Measurements from ENCODE around the gene EDDM13. TPM values are rescaled to one million over a fixed set of nuclear protein-coding genes. Genes with fewer than 3 reads are reported as not detected.
"Not testable (repeated sequence)": the region's sequence is repeated elsewhere in the genome, so short reads cannot be mapped to it uniquely, and the experiment has no call there.

The EDDM13 gene
- polyA plus RNA-seq, 3 donors: 1.4 to 4.7 (median 1.5) TPM

DNA sequence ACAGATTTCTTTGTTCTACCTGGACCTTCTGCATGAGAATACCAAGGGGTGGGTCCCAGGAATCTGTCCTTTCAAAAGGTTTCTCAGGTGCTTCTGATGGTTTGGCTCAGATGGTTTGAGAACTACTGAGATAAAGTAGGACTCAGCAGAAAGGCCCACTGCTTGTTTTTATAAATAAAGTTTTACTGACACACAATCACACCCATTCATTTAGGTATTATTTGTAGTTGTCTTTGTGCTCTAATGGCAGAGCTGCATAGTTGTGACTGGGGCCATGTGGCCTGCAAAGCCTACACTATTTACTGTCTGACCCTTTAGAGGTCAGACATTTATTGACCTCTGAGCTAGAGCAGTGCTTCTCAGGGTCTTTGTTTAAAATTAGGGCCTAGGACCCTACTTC lies 17.6 kb downstream of the EDDM13 start:
- DNase-seq (ENCODE audit: extremely low read depth in 1 of 11, low read depth in 9 of 11, low spot score in 4 of 11): no peak

GRCh38 chr19:56291867-56292266 lies 19.3 kb downstream of the EDDM13 start:
- DNase-seq (ENCODE audit: extremely low read depth in 1 of 11, low read depth in 9 of 11, low spot score in 4 of 11): no peak

GRCh38 chr19:56294549-56294948 lies 22.0 kb downstream of the EDDM13 start:
- no peak for DNase-seq (ENCODE audit: extremely low read depth in 1 of 11, low read depth in 9 of 11, low spot score in 4 of 11)

GRCh38 chr19:56295531-56296455 lies 23.2 kb downstream of the EDDM13 start:
- no peak for DNase-seq (ENCODE audit: extremely low read depth in 1 of 11, low read depth in 9 of 11, low spot score in 4 of 11)

- no peak for DNase-seq (ENCODE audit: extremely low read depth in 1 of 11, low read depth in 9 of 11, low spot score in 4 of 11)
Observed at GRCh38 chr19:56297010-56297409, 24.5 kb downstream of the EDDM13 start.

DNA sequence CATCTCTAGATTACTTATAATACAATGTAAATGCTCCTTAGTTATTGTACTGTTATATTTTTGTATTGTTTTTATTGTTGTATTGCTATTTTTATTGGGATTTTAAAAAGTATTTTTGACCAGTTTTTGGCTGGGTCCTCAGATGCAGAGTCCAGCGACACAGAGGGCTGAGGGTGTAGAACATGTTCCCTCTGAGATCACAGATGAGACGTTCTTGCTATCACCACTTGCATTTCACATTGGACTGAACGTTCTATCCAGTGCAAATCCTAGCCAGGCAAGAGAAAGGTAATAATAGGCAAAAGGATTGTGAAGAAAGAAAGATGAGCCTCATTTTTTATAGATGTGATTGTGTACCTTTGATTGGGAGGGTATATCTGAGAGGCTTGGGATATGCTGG lies 27.1 kb downstream of the EDDM13 start:
- no peak for DNase-seq (ENCODE audit: extremely low read depth in 1 of 11, low read depth in 9 of 11, low spot score in 4 of 11)

GRCh38 chr19:56301155-56301554 lies 28.6 kb downstream of the EDDM13 start:
- peak in 2 of 11 donors; percentile 17 to 42 for DNase-seq (ENCODE audit: extremely low read depth in 1 of 11, low read depth in 9 of 11, low spot score in 4 of 11)

DNA sequence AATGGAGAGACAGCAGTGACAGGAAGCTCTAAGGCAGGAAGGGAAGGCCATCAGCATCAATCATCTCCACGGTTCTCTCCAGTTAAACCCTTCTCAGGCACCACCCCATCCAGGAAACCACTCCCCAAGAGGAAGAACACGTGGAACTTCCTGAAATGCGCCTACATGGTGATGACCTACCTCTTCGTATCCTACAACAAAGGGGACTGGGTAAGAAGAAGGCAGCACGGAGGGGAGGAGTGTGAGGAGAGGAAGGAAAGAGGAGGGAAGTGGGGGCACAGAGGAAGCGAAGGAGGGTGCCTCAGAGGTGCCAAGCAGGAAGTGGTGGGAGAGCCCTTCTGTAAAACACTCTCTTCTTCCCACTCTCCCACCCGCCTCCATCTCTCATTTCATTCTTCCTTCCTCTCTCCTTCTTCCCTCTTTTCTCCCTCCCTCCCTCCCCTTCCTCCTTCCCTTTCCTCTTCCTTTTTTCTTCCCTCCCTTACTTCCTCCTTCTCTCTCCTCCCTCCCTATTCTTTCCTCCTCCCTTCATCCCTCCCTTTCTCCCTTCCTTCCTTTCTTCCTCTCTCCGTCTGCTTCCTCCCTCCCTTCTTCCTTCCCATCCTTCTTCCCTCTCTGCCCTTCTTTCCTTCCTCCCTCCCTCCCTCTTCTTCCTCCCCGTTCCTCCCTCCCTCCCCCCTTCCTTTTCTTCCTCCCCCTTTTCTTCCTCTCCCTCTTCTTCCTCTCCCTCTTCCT lies 29.5 kb downstream of the EDDM13 start:
- no peak for DNase-seq (ENCODE audit: extremely low read depth in 1 of 11, low read depth in 9 of 11, low spot score in 4 of 11)

GRCh38 chr19:56304243-56304642 lies 31.7 kb downstream of the EDDM13 start:
- DNase-seq (ENCODE audit: extremely low read depth in 1 of 11, low read depth in 9 of 11, low spot score in 4 of 11): no peak

DNA sequence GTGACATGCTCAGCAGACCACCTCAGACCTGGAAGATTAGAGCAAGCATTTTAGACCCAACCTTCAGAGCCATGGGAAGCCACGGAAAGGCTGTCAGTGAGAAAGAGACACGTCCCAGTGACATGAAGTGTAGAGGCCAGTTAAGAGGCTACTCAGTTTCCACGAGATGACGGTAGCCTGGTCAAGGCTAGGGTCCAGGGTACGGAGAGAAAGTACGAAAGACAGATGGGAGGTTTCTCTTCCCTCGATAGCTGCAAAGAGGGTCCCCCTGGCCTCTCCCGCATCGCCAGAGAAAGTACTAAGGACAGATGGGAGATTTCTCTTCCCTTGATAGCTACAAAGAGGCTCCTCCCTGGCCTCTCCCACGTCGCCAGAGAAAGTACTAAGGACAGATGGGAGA lies 33.5 kb downstream of the EDDM13 start:
- DNase-seq (ENCODE audit: extremely low read depth in 1 of 11, low read depth in 9 of 11, low spot score in 4 of 11): peak in 2 of 11 donors; percentile 22 to 31

- DNase-seq (ENCODE audit: extremely low read depth in 1 of 11, low read depth in 9 of 11, low spot score in 4 of 11): not testable (repeated sequence)
Observed at GRCh38 chr19:56307062-56307461, 34.5 kb downstream of the EDDM13 start.

DNA sequence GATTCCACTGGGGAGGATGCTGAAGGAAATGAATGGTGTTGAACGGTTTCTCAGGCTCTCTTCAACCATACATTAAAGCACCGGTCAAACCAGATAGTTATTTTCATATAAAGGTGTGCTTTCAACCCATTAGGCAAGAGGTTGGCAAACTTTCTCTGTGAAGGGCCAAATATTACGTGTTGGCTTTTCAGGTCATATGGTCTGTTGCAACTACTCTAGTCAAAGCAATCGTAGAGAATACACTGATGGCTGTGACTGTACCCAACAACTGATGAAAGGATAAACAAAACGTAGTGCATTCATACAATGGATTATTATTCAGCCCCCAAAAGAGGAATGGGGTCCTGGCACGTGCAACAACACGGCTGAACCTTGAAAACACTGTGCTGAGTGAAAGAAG lies 36.2 kb downstream of the EDDM13 start:
- DNase-seq (ENCODE audit: extremely low read depth in 1 of 11, low read depth in 9 of 11, low spot score in 4 of 11): no peak

DNA sequence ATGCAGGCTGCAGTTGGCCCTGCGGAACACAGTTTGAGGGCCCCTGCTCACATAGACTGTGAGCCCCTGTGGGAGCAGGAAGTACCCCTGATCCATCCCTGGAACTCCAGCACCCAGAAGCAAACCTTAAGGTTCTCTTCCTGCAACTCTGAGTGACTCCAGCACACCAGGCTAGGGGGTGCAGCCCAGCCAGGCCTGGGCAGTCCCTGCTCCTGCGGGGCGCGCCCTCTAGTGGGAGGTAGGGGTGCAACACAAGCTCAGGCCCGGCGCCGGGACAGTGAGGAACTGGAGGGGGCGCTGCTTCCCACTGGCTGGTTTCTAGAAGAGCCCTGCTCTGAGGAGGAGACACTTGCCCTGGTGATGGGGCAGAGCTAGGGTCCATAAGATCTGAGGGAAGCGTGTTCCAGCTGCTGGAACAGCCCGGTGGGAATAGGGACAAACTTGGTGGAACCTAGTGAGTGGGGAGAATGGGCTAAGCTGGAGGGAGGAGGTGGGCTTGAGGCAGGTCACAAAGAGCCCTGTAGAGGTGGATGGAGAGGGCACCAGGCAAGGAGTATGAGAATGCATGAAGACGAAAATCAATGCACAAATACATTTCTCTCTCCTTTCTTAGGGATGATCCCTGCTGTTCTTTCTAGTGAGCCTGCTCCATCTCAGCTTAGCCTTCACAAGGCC lies 37.1 kb downstream of the EDDM13 start:
- no peak for DNase-seq (ENCODE audit: extremely low read depth in 1 of 11, low read depth in 9 of 11, low spot score in 4 of 11)

DNA sequence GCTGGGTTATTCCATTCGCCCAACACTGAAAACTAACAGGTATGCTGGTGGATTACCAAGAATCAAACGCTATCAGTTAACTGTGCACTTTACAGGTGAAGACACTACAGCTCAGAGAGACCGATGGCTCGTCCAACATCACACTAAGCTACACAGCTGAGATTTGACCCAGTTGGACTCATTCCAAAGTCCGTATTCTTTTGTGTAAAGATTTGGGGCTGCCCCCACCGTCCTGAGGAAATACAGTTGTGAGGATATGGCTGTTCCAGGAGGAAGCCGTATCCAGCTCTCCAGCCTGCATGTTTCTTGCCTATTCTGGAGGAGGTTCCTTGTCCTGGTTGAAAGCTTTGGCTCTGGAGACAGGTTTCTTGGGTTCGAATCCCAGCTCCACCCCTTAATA lies 37.9 kb downstream of the EDDM13 start:
- DNase-seq (ENCODE audit: extremely low read depth in 1 of 11, low read depth in 9 of 11, low spot score in 4 of 11): no peak

GRCh38 chr19:56312342-56312741 lies 39.8 kb downstream of the EDDM13 start:
- DNase-seq (ENCODE audit: extremely low read depth in 1 of 11, low read depth in 9 of 11, low spot score in 4 of 11): no peak

GRCh38 chr19:56312787-56313657 lies 40.5 kb downstream of the EDDM13 start:
- no peak for DNase-seq (ENCODE audit: extremely low read depth in 1 of 11, low read depth in 9 of 11, low spot score in 4 of 11)

- DNase-seq (ENCODE audit: extremely low read depth in 1 of 11, low read depth in 9 of 11, low spot score in 4 of 11): peak in 1 of 11 donors; percentile 33
Observed at GRCh38 chr19:56314018-56314380, 41.5 kb downstream of the EDDM13 start.

GRCh38 chr19:56314381-56315076 lies 42.0 kb downstream of the EDDM13 start, which contains the start of gene ZSCAN5A:
Gene ZSCAN5A (minus strand): TSS chr19:56314839. CDS start chr19:56225046, 89,793 bp downstream.
- peak; percentile 91 to 99 (median 95) for DNase-seq (ENCODE audit: extremely low read depth in 1 of 11, low read depth in 9 of 11, low spot score in 4 of 11)

Data from renal cortex interstitium (tissue), 11 donors.